ENCODE data around the gene ZKSCAN1. TPM values are rescaled to one million over a fixed set of nuclear protein-coding genes. Genes with fewer than 3 reads are reported as not detected.

Gene ZKSCAN1
- 16.1 and 22.1 TPM in 2 replicates for total RNA-seq

DNA sequence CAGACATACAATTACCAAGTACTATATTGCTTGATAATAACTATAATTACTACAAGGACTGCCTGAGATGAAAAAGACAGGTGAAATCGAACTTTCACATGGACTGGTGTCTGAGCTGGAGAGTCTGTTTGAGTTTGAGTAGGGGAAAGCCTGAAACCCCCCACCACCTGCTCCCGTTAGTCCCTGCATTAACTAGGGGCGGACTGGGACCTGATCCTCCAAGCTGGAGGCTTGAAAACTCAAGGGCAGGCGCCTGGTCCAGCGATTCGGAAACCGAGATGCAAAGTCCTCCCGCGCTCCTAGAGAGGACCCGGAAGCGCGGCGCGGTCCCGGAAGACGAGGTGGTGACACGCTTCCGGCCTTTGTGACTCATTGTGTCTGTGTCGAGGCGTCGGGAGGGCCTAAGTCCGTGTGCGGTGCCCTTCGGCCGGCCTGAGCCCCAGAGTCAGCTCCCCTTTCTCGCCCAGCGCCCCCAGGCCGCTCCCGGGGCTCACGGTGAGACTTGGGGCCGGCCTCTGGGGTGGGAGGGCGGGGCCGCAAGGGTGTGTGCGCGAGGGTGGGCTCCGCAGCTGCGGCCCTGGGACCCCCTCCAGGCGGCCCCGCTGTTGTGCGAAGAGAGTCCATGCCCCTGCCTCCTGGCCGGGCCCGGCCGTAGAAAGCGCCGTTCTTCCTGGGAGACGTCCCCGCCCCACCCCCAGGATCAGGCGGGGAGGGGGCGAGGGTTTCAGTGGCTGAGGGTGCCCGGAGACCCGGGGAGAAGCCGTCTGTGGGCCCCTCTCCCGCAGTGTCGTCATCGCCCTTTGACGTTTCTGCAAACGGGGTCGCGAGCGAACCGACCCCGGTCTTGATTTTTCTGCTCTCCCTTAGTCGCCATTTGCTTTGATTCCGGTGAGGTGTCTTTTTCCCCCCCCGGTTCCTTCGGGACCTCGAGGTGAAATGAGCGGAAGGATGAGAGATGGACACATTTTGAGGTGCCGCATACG, at the start of gene ZKSCAN1:
ZKSCAN1 (plus strand) TSS at position 365 of the 983 bp plus-strand sequence. CDS start 7,911 bp downstream, outside the sequence.

GRCh38 chr7:99975782-99976521, 39.4 kb upstream of the ZKSCAN1 start, which contains the start of gene AZGP1:
Gene AZGP1, minus strand, starts transcription at chr7:99976031. Its CDS starts 11 bp downstream, at chr7:99976020.

DNA sequence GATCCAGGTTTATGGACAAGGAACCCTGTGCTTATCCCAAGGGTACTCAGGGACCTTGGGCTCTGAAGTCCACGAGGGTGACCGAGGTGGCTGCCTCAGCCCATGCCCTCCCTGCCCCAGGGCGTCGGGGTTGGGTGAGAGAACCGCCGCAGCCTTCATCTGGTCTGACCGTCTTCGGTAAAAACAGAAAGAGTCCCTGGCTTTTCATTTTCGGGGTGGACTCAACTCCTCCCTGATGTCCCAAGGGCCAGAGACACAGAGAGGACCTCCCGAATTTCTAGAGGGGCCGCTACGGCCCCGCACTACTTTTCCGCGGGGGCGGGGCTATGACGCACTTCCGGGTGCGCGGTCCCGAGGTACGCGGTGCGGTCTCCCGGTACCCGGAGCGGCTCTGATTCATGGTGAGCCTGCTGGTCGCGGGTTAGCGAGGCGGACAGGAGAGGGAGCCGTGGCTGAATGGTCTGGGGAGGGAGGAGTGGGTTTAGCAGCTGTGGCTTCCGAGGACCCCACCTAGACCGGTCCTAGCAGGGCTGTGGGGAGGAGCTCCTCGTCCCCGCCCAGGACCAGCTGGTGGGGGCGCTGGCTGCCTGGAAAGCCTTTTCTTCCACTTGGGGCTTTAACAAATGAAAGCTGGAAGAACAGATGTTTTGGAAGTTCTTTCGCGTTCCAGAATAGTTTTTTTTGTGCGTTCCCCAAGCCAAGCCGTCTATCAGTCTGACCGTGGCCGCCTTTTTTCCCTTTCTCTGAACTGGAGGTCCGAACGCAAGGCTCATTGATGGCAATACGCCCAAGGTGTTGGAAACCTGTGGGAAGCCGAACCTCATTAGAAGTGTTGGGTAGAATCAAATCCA, 34.3 kb downstream of the ZKSCAN1 start, which contains the start of gene ZSCAN21:
ZSCAN21 (plus strand) TSS at position 334 of the 851 bp plus-strand sequence. CDS start 7,233 bp downstream, outside the sequence.

GRCh38 chr7:100081535-100082102, 66.2 kb downstream of the ZKSCAN1 start, which contains the start of gene ZNF3:
Gene ZNF3, minus strand, starts transcription at chr7:100081723. Its CDS starts 4,366 bp downstream, at chr7:100077357.

DNA sequence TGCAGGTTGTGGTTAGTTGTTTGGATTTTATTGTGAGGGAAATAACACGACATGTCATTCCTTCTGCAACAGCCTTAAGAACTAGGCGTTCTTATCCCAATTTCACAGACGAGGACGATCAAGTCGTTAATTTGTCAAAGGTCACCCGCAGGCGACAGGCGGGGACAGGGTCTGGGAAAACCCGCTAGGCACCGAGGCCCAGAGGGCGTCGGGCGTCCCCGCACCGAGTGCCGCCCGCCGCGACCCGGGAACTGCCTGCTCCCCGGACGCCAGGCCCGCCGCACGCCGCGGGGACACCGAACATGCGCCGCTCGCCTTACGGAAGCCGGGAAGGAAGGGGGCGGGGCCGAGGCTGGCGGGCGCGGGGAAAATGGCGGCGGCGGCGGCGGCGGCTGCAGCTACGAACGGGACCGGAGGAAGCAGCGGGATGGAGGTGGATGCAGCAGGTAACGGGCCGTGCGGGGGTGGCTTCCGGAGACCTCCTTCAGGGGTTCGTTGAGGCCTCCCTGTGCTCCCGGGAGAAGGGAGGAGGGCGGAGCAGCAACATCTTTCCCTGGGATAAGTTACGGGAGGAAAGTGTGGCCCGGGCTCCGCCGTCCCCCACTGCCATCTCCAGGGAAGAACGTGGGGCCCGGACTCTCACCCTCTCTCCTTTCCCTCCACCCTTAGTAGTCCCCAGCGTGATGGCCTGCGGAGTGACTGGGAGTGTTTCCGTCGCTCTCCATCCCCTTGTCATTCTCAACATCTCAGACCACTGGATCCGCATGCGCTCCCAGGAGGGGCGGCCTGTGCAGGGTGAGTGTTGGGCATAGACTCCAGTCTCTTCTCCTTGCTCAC, 73.4 kb downstream of the ZKSCAN1 start, which contains the start of gene COPS6:
COPS6 (plus strand) TSS at position 349 of the 837 bp plus-strand sequence; CDS start at position 371, 22 bp downstream.

Other genes with a start within 250 kb of the ZKSCAN1 start
- not detected in 2 replicates for gene CYP3A4, start 231.4 kb upstream of the ZKSCAN1 start, total RNA-seq
- gene CYP3A43, start 187.6 kb upstream of the ZKSCAN1 start, total RNA-seq, result not detected in 2 replicates
- not detected in 2 replicates for gene OR2AE1, start 138.6 kb upstream of the ZKSCAN1 start, total RNA-seq
- 30.2 and 40.9 TPM in 2 replicates for gene TRIM4, start 96.1 kb upstream of the ZKSCAN1 start, total RNA-seq
- not detected in 2 replicates for gene GJC3, start 86.0 kb upstream of the ZKSCAN1 start, total RNA-seq
- 0.09 and 4.1 TPM in 2 replicates for gene AZGP1, start 39.6 kb upstream of the ZKSCAN1 start, total RNA-seq
- 11.3 and 19.2 TPM in 2 replicates for gene ZSCAN21, start 34.2 kb downstream of the ZKSCAN1 start, total RNA-seq
- 12.5 and 12.9 TPM in 2 replicates for gene ZNF3, start 66.1 kb downstream of the ZKSCAN1 start, total RNA-seq
- gene COPS6, start 73.4 kb downstream of the ZKSCAN1 start, total RNA-seq, result 55.5 and 58.3 TPM in 2 replicates
- gene MCM7, start 85.8 kb downstream of the ZKSCAN1 start, total RNA-seq, result 14.5 and 19.7 TPM in 2 replicates
- 17.5 and 18.7 TPM in 2 replicates for gene AP4M1, start 86.0 kb downstream of the ZKSCAN1 start, total RNA-seq
- gene TAF6, start 103.8 kb downstream of the ZKSCAN1 start, total RNA-seq, result 40.3 and 63.7 TPM in 2 replicates
- gene CNPY4, start 104.0 kb downstream of the ZKSCAN1 start, total RNA-seq, result 25.0 and 28.7 TPM in 2 replicates
- 3.1 and 3.2 TPM in 2 replicates for gene MBLAC1, start 111.4 kb downstream of the ZKSCAN1 start, total RNA-seq
- 143 and 196 TPM in 2 replicates for gene LAMTOR4, start 133.3 kb downstream of the ZKSCAN1 start, total RNA-seq
- 4.2 and 10.3 TPM in 2 replicates for gene TRAPPC14, start 143.1 kb downstream of the ZKSCAN1 start, total RNA-seq
- gene GAL3ST4, start 153.0 kb downstream of the ZKSCAN1 start, total RNA-seq, result 2.0 and 4.5 TPM in 2 replicates
- gene GPC2, start 161.8 kb downstream of the ZKSCAN1 start, total RNA-seq, result 0.23 and 5.0 TPM in 2 replicates
- gene STAG3, start 162.3 kb downstream of the ZKSCAN1 start, total RNA-seq, result 0.17 and 0.23 TPM in 2 replicates
- not detected in 2 replicates for gene PVRIG, start 204.4 kb downstream of the ZKSCAN1 start, total RNA-seq